A673 (cell line): Measurements from ENCODE around the gene ASTN2. TPM values are rescaled to one million over a fixed set of nuclear protein-coding genes. Genes with fewer than 3 reads are reported as not detected.

Source experiments
- BruUV-seq: library from RNA; stranded (reverse); fragments of 400-500 nt; replicated peaks from 2 replicates; lab custom pipeline; 2021; lab: Mats Ljungman, UMichigan
- CTCF ChIA-PET: fragments of 300-600 bp; sonication (Branson Sonifier 250); formaldehyde crosslinking; loops from one replicate; lab custom pipeline; 2022; ENCODE audit warnings: antibody characterized with exemption; lab: Charles Lee
- POLR2A ChIA-PET: fragments of 300-600 bp; sonication (Branson Sonifier 250); formaldehyde crosslinking; loops from one replicate; lab custom pipeline; 2022; ENCODE audit warnings: antibody characterized with exemption; ENCODE audit not compliant: low non-redundant PET; lab: Charles Lee
- DNase-seq: peaks from one replicate; pipeline ENCODE4 v3.0.0-alpha.2; 2015; ENCODE audit warnings: low spot score
- H3K27ac ChIP-seq: fragments of 200-600 bp; sonication (generic); 2 replicates; pipeline ENCODE4 v1.5.1; 2016; ENCODE audit warnings: mixed run types, low read depth, mild to moderate bottlenecking, mixed read lengths, antibody characterized with exemption, low read length; ENCODE audit not compliant: poor library complexity, severe bottlenecking
- H3K27me3 ChIP-seq: fragments of 200-600 bp; sonication (generic); replicated peaks from 2 replicates; pipeline ENCODE4 v1.6.1; 2017; ENCODE audit warnings: mixed run types, low read depth, mild to moderate bottlenecking, mixed read lengths, antibody characterized with exemption, low read length; ENCODE audit not compliant: insufficient read depth, poor library complexity
- H3K36me3 ChIP-seq: fragments of 200-600 bp; sonication (generic); 2 replicates; pipeline ENCODE4 v1.6.1; 2016; ENCODE audit warnings: mixed run types, mild to moderate bottlenecking, mixed read lengths, antibody characterized with exemption, low read length; ENCODE audit not compliant: insufficient read depth, poor library complexity, severe bottlenecking
- H3K4me1 ChIP-seq: fragments of 200-600 bp; sonication (generic); 2 replicates; pipeline ENCODE4 v1.6.1; 2017; ENCODE audit warnings: mixed run types, mild to moderate bottlenecking, mixed read lengths, antibody characterized with exemption, low read length; ENCODE audit not compliant: insufficient read depth, poor library complexity, severe bottlenecking
- H3K4me3 ChIP-seq: fragments of 200-600 bp; sonication (generic); 2 replicates; pipeline ENCODE4 v1.5.1; 2016; ENCODE audit warnings: low read depth, mixed run types, mild to moderate bottlenecking, mixed read lengths, low read length; ENCODE audit not compliant: poor library complexity, severe bottlenecking
- H3K9me3 ChIP-seq: fragments of 200-600 bp; sonication (generic); 2 replicates; pipeline ENCODE4 v1.6.1; 2016; ENCODE audit warnings: mixed run types, low read depth, mild to moderate bottlenecking, mixed read lengths, antibody characterized with exemption, low read length; ENCODE audit not compliant: poor library complexity, severe bottlenecking
- CTCF ChIP-seq: fragments of 300-800, 200-600 bp; sonication (generic); conservative IDR thresholded peaks from 2 replicates; pipeline ENCODE4 v1.5.1; 2017; ENCODE audit warnings: low read depth, mild to moderate bottlenecking, antibody characterized with exemption, low read length, moderate library complexity, mixed read lengths
- EZH2 ChIP-seq: fragments of 200-600 bp; sonication (generic); IDR thresholded peaks from 2 replicates; pipeline ENCODE4 v1.6.1; 2017; ENCODE audit warnings: borderline replicate concordance, low read depth, mild to moderate bottlenecking, mixed read lengths, antibody characterized with exemption, low read length; ENCODE audit not compliant: poor library complexity, severe bottlenecking
- intact Hi-C: fragments of 100-400 bp; cut with micrococcal nuclease; formaldehyde crosslinking; loops from one replicate; pipeline ENCODE4 v1.10.0; 2022; ENCODE audit not compliant: unreplicated experiment
- total RNA-seq: library from RNA; stranded (reverse); gene quantifications from 2 replicates; pipeline ENCODE4 v1.2.3, GENCODE V29; 2021

ASTN2 gene
- total RNA-seq, 1 experiment from 2014 or later: 3.4 TPM

GRCh38 chr9:116792271-116792670 lies 622.6 kb downstream of the ASTN2 start:
- CTCF ChIA-PET: no interaction called here

GRCh38 chr9:116791326-116791725 lies 623.5 kb downstream of the ASTN2 start:
- Histone ChIP-seq H3K4me3 (no peak overlapping the region), H3K36me3 (no peaks in the 10 kb centered on the region), H3K27me3 (peaks cover 13% of the 10 kb centered on the region), H3K27ac (no peak overlapping the region), H3K9me3 (no peaks in the 10 kb centered on the region), H3K4me1 (no peaks in the 10 kb centered on the region)
- CTCF ChIA-PET: no interaction called here
- DNase-seq: no peak
- BruUV-seq: no TSS peak
- intact Hi-C loops: no loop called here
- POLR2A ChIA-PET: no interaction called here
- no peak for TF ChIP-seq CTCF
- no peak for TF ChIP-seq EZH2

More at GRCh38 chr9:116792271-116792670, 622.6 kb downstream of the ASTN2 start:
- BruUV-seq: no TSS peak
- DNase-seq: no peak
- H3K4me3 ChIP-seq: no peak overlapping the region
- no peaks in the 10 kb centered on the region for H3K9me3 ChIP-seq
- TF ChIP-seq CTCF (no peak), EZH2 (no peak)
- peaks cover 11% of the 10 kb centered on the region for H3K27me3 ChIP-seq
- H3K36me3 ChIP-seq: no peaks in the 10 kb centered on the region
- POLR2A ChIA-PET: no interaction called here
- H3K4me1 ChIP-seq: no peaks in the 10 kb centered on the region
- H3K27ac ChIP-seq: no peak overlapping the region
- intact Hi-C loops: no loop called here

GRCh38 chr9:116789081-116789480 lies 625.8 kb downstream of the ASTN2 start:
- no peaks in the 10 kb centered on the region for H3K4me1 ChIP-seq
- H3K9me3 ChIP-seq: no peaks in the 10 kb centered on the region
- POLR2A ChIA-PET: no interaction called here
- no peak overlapping the region for H3K4me3 ChIP-seq
- CTCF ChIA-PET: no interaction called here
- no peak overlapping the region for H3K27ac ChIP-seq
- peaks cover 13% of the 10 kb centered on the region for H3K27me3 ChIP-seq
- no peak for DNase-seq
- BruUV-seq: no TSS peak
- intact Hi-C loops: no loop called here
- H3K36me3 ChIP-seq: no peaks in the 10 kb centered on the region
- TF ChIP-seq CTCF (no peak), EZH2 (no peak)
